H1 (cell line): ENCODE data around the gene MRPL55. TPM values are rescaled to one million over a fixed set of nuclear protein-coding genes. Genes with fewer than 3 reads are reported as not detected.

Experiments
- CREB1 ChIP-seq: IDR thresholded peaks from 2 replicates; pipeline ENCODE4 v1.6.1; 2012; ENCODE audit warnings: inconsistent platforms
- EGR1 ChIP-seq: IDR thresholded peaks from 2 replicates; pipeline ENCODE4 v1.6.1; 2011; ENCODE audit warnings: low read depth, low read length, borderline replicate concordance
- JUND ChIP-seq: IDR thresholded peaks from 2 replicates; pipeline ENCODE4 v1.6.1; 2011; ENCODE audit warnings: mild to moderate bottlenecking, improper control_type of control experiment, low read length
- KDM5A ChIP-seq: fragments of 200-600 bp; IDR thresholded peaks from 2 replicates; pipeline ENCODE4 v1.7.1; 2012; ENCODE audit warnings: mild to moderate bottlenecking, low read length, inconsistent platforms, mixed read lengths
- RAD21 ChIP-seq, 2 experiments: IDR thresholded peaks in 1 of 2; conservative IDR thresholded peaks in 1 of 2; 2 replicates each; pipeline ENCODE4 v1.6.1; 2011; ENCODE audit warnings: low read depth in 2 of 2, low read length in 2 of 2, improper control_type of control experiment in 1 of 2, inconsistent platforms in 1 of 2, mild to moderate bottlenecking in 1 of 2, moderate library complexity in 1 of 2
- RXRA ChIP-seq: IDR thresholded peaks from 2 replicates; pipeline ENCODE4 v1.6.1; 2011; ENCODE audit warnings: low read depth, mild to moderate bottlenecking, low read length, moderate library complexity; ENCODE audit not compliant: insufficient read depth
- SP1 ChIP-seq: IDR thresholded peaks from 2 replicates; pipeline ENCODE4 v1.6.1; 2011; ENCODE audit warnings: low read depth, low read length
- SP2 ChIP-seq: IDR thresholded peaks from 2 replicates; pipeline ENCODE4 v1.6.1; 2012; ENCODE audit warnings: mild to moderate bottlenecking, low read length, inconsistent platforms
- polyA plus RNA-seq, 7 experiments: library from polyadenylated mRNA; depleted of rRNA in 3 of 7; stranded (reverse) in 5 of 7; unstranded in 2 of 7; fragments of >200 nt in 5 of 7; fragments of 200-250 nt in 2 of 7; gene quantifications; 1 replicate in 5 of 7; 2 replicates in 1 of 7; 4 replicates in 1 of 7; pipeline versions ENCODE4 v1.2.1 to v1.2.3, GENCODE V29; 2011 to 2013; ENCODE audit warnings: missing spikeins in 2 of 7, mixed read lengths in 2 of 7
- total RNA-seq: library from RNA; stranded (reverse); fragmentation: NEBNext Ultra II Directional; extraction: Animal tissue kit (Norgen Biotek cat#: 25700); gene quantifications from 2 replicates; pipeline ENCODE4 v1.2.1, GENCODE V29; 2021
- TF ChIP-seq, protein P1 (sequence below): IDR thresholded peaks from 2 replicates; pipeline ENCODE4 v1.6.1; 2011; ENCODE audit warnings: low read length, improper control_type of control experiment

Gene MRPL55
- total and polyA plus RNA-seq, 2 of the 8 experiments (the other 6 are each of a cell fraction or from before 2014, with no cell fraction given): 59.0 to 244 TPM

DNA sequence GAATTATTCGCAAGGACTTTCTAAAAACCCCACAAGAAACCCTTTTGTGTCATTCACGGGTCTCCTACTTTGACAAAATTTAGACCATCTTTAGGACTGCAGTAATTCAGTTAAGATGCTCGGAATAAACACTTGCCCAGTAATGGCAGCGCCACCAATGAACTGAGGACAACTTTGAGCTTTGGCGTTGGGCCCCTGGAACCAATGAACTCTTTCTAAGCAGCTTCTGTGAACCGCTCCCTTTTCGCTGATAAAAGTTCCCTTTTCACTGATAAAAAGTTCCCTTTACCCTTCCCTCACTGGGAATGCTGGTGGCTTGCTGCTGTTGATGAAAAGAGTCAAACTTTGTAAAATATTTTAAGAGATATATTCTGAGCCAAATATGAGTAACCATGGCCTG, 1.5 kb upstream of the MRPL55 start (continued):
- TF ChIP-seq, protein P1, sequence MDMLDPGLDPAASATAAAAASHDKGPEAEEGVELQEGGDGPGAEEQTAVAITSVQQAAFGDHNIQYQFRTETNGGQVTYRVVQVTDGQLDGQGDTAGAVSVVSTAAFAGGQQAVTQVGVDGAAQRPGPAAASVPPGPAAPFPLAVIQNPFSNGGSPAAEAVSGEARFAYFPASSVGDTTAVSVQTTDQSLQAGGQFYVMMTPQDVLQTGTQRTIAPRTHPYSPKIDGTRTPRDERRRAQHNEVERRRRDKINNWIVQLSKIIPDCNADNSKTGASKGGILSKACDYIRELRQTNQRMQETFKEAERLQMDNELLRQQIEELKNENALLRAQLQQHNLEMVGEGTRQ: no peak
- TF ChIP-seq KDM5A (no peak), EGR1 (no peak), RXRA (no peak), RAD21 (IDR thresholded peaks at IDR 0.05 in 1 of 2, conservative IDR thresholded peaks at IDR 0.05 in 1 of 2; ENCODE audit: low read depth in 2 of 2, low read length in 2 of 2) (no peak), JUND (no peak), CREB1 (no peak), SP2 (no peak), SP1 (no peak)
- TF ChIP-seq, all 59 proteins: peak for 0
